ENCODE data around the gene LRRFIP1.

DNA sequence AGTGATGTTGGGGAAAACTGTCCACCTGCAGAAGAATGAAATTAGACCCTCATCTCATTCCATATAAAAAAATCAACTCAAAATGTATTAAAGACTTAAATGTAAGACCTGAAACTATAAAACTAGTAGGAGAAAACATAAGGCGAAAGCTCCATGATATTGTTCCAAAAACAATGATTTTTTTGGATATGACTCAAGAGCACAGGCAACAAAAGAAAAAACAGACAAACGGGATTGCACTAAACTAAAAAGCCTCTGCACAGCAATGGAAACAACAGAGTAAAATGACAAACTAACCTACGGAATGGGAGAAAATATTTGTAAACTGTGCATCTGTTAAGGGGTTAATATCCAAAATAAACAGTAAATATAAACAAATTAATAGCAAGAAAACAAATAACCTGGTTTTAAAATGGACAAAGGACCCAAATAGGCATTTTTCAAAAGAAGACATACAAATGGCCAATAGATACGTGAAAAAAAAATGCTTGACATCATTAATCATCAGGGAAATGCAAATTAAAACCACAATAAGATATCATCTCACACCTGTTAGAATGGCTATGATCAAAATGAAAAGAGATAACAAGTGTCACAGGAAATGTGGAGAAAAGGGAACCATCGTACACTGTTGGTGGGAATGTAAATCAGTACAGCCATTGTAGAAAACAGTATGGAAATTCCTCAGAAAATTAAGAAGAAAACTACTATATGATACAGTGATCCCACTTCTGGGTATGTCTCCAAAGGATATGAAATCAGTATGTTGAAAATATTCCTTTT, 26.6 kb downstream of the LRRFIP1 start:
- TF ChIP-seq POLR2AphosphoS5 (IDR thresholded peaks at IDR 0.05; ENCODE audit: low read depth, low read length) (no peak), SIN3A (IDR thresholded peaks at IDR 0.05; ENCODE audit: borderline replicate concordance, insufficient read depth, low read length) (no peak)
